HepG2 (cell line): ENCODE measurements around the gene CD86. TPM values are rescaled to one million over a fixed set of nuclear protein-coding genes. Genes with fewer than 3 reads are reported as not detected.

Source experiments
- AKNA ChIP-seq: sonication (generic); formaldehyde crosslinking; IDR thresholded peaks from 2 replicates; pipeline ENCODE4 v1.4.0; 2020; ENCODE audit warnings: missing genetic modification reagents, borderline replicate concordance
- FOXC1 ChIP-seq: sonication (generic); formaldehyde crosslinking; IDR thresholded peaks from 2 replicates; pipeline ENCODE4 v1.8.0; 2022; ENCODE audit warnings: mild to moderate bottlenecking, missing genetic modification reagents, borderline replicate concordance
- FOXJ3 ChIP-seq: sonication (generic); formaldehyde crosslinking; IDR thresholded peaks from 2 replicates; pipeline ENCODE4 v1.4.0; 2020; ENCODE audit warnings: missing genetic modification reagents, mild to moderate bottlenecking, borderline replicate concordance
- GRHL1 ChIP-seq: sonication (generic); formaldehyde crosslinking; conservative IDR thresholded peaks from 2 replicates; pipeline ENCODE4 v1.8.0; 2022; ENCODE audit warnings: missing genetic modification reagents
- LBX2 ChIP-seq: sonication (generic); formaldehyde crosslinking; IDR thresholded peaks from 2 replicates; pipeline ENCODE4 v1.5.0; 2020; ENCODE audit warnings: missing genetic modification reagents, mild to moderate bottlenecking, borderline replicate concordance
- MIER2 ChIP-seq: IDR thresholded peaks from 2 replicates; pipeline ENCODE4 v1.6.1; 2016; ENCODE audit warnings: missing biosample characterization, missing genetic modification reagents
- ZNF556 ChIP-seq: sonication (generic); formaldehyde crosslinking; IDR thresholded peaks from 2 replicates; pipeline ENCODE4 v1.4.0; 2020; ENCODE audit warnings: mild to moderate bottlenecking, missing genetic modification reagents, borderline replicate concordance
- polyA plus RNA-seq, 8 experiments: library from polyadenylated mRNA; depleted of rRNA in 3 of 8; stranded (reverse) in 7 of 8; unstranded in 1 of 8; fragments of >200 nt; fragmentation: Illumina TruSeq in 4 of 8; extraction: Trizol in 4 of 8; gene quantifications; 2 replicates each; pipeline versions ENCODE4 v1.2.1 to v1.2.3, GENCODE V29; 2011 to 2016; ENCODE audit warnings: low read depth in 4 of 8, missing spikeins in 1 of 8, mixed read lengths in 1 of 8; ENCODE audit not compliant: insufficient read depth in 1 of 8
- total RNA-seq, 5 experiments: library from RNA; depleted of rRNA; stranded (reverse); fragments of >200 nt; fragmentation: Illumina TruSeq; extraction: Trizol; gene quantifications; 2 replicates each; pipeline ENCODE4 v1.2.3, GENCODE V29; 2016; ENCODE audit warnings: low read depth in 1 of 5

CD86 gene
- total and polyA plus RNA-seq, 2 of the 13 experiments (the other 11 are each of a cell fraction or from before 2014, with no cell fraction given): not detected

GRCh38 chr3:122168044-122168443 is 112.9 kb downstream of the CD86 start (continued):
- no peak for TF ChIP-seq AKNA (CRISPR knock-in tag)
- no peak for TF ChIP-seq ZNF556
- TF ChIP-seq MIER2: no peak
- TF ChIP-seq FOXJ3: no peak
- no peak for TF ChIP-seq FOXC1
- no peak for TF ChIP-seq LBX2 (CRISPR knock-in tag)
- TF ChIP-seq GRHL1 (CRISPR knock-in tag): no peak
